Measurements from ENCODE around the gene MYOF. TPM values are rescaled to one million over a fixed set of nuclear protein-coding genes. Genes with fewer than 3 reads are reported as not detected.

MYOF gene
- polyA plus RNA-seq, 1 of the 3 experiments (the other 2 are of a cell fraction) = 103 TPM

DNA sequence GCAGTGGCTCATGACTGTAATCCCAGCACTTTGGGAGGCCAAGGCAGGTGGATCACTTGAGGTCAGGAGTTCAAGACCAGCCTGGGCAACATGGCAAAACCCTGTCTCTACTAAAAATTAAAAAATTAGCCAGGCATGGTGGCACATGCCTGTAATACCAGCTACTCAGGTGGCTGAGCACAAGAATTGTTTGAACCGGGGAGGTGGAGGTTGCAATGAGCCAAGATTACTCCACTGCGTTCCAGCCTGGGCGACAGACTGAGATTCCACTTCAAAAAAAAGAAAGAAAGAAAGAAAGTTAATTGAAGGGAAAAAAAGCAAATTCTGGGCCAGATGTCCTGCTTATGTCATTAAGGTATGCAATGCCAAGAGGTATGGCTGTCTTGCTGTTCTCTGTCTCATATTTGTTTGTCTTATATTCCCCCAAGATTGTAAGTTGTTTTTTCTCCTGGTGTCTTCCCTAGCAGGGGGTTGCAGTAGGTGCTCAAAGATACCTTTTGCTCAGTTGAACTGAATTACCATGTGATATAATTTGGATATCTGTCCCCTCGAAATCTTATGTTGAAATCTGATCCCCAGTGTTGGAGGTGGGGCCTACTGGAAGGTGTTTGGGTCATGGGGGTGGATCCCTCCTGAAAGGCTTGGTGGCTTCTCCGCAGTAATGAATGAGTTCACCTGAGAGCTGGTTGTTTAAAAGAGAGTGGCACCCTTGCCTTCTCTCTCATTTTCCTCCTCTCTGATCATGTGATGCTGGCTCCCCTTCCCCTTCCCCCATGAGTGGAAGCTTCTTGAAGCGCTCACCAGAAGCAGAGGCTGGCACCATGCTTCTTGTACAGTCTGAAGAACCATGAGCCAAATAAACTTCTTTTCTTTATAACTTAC, 60.9 kb downstream of the MYOF start:
- Histone ChIP-seq H3K9ac (no peak overlapping the region), H3K27ac (ENCODE audit: low read depth in 2 of 2, low read length in 1 of 2) (peak overlapping the region in 1 of 2 experiments; percentile 37; a peak in 1 of 4 replicates), H3K4me2 (no peak overlapping the region), H3K79me2 (ENCODE audit: insufficient read depth) (peaks cover 43% of the 10 kb centered on the region), H3K9me3 (no peaks in the 10 kb centered on the region), H3K27me3 (ENCODE audit: insufficient read depth) (no peaks in the 10 kb centered on the region), H3K4me3 (ENCODE audit: low read depth in 2 of 2, low read length in 1 of 2) (no peak overlapping the region), H3F3A (replicated peaks; ENCODE audit: insufficient read depth) (peaks cover 6% of the 10 kb centered on the region), H4K20me1 (ENCODE audit: insufficient read depth) (no peaks in the 10 kb centered on the region), H3K36me3 (replicated peaks in 1 of 2; ENCODE audit: control insufficient read depth in 1 of 2, insufficient read depth in 2 of 2, low read length in 1 of 2) (peaks cover 0 to 68% of the 10 kb centered on the region in 2 experiments), H2AFZ (ENCODE audit: low read depth) (no peak overlapping the region), H3K9me2 (no peaks in the 10 kb centered on the region), H3K4me1 (ENCODE audit: control insufficient read depth in 1 of 2, insufficient read depth in 2 of 2, low read depth in 1 of 2, low read length in 1 of 2) (peaks cover 0 to 5% of the 10 kb centered on the region in 2 experiments; a peak in 2 of 4 replicates)
- ChIA-PET POLR2A (no interaction called here), CTCF (interaction anchor here (0.9 to 4.0 kb wide), 3 partner anchors 23 to 61 kb away, joined by 3 to 17 read pairs (median 12); partner anchors contain the start of gene MYOF)
- DNase-seq = no peak
- no peak for TF ChIP-seq EP300 (IDR thresholded peaks at IDR 0.05; ENCODE audit: borderline replicate concordance in 1 of 2, low read depth in 1 of 2, low read length in 1 of 2)
- TF ChIP-seq GABPA (IDR thresholded peaks at IDR 0.05; ENCODE audit: low read depth) = no peak
- no peak for TF ChIP-seq NRF1 (IDR thresholded peaks at IDR 0.05; ENCODE audit: low read depth, low read length)
- TF ChIP-seq FOXJ3 (CRISPR knock-in tag; IDR thresholded peaks at IDR 0.05) = no peak
- 97% methylated on average over 6 of the region's 6 CpGs for WGBS (ENCODE audit: low lambda C conversion rate)

- H2AFZ ChIP-seq (ENCODE audit: low read depth) = no peak overlapping the region
- no peak overlapping the region for H3K9ac ChIP-seq
- H3K4me1 ChIP-seq (ENCODE audit: control insufficient read depth in 1 of 2, insufficient read depth in 2 of 2, low read depth in 1 of 2, low read length in 1 of 2) = peaks cover 0 to 5% of the 10 kb centered on the region in 2 experiments; a peak in 2 of 4 replicates
- CTCF ChIA-PET = interaction anchor here (1.2 to 4.0 kb wide), 3 partner anchors 29 to 63 kb away, joined by 3 to 17 read pairs (median 12); partner anchors contain the start of gene MYOF
- POLR2A ChIA-PET = no interaction called here
- peak overlapping the region; percentile 4 to 37; a peak in 1 of 4 replicates for H3K27ac ChIP-seq (ENCODE audit: low read depth in 2 of 2, low read length in 1 of 2)
- H3F3A ChIP-seq (replicated peaks; ENCODE audit: insufficient read depth) = peaks cover 6% of the 10 kb centered on the region
- no peak overlapping the region for H3K4me2 ChIP-seq
- TF ChIP-seq RFX5 (IDR thresholded peaks at IDR 0.05; ENCODE audit: low read length) = no peak
- TF ChIP-seq, protein P1, sequence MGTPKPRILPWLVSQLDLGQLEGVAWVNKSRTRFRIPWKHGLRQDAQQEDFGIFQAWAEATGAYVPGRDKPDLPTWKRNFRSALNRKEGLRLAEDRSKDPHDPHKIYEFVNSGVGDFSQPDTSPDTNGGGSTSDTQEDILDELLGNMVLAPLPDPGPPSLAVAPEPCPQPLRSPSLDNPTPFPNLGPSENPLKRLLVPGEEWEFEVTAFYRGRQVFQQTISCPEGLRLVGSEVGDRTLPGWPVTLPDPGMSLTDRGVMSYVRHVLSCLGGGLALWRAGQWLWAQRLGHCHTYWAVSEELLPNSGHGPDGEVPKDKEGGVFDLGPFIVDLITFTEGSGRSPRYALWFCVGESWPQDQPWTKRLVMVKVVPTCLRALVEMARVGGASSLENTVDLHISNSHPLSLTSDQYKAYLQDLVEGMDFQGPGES (IDR thresholded peaks at IDR 0.05; ENCODE audit: low read depth, low read length) = no peak
- TF ChIP-seq NFIC (IDR thresholded peaks at IDR 0.05; ENCODE audit: borderline replicate concordance) = no peak
- no peak for TF ChIP-seq GATA2 (CRISPR knock-in tag; IDR thresholded peaks at IDR 0.05)
- TF ChIP-seq POLR2AphosphoS5 (IDR thresholded peaks at IDR 0.05; ENCODE audit: low read depth, low read length) = no peak
- TF ChIP-seq SIN3A (IDR thresholded peaks at IDR 0.05; ENCODE audit: borderline replicate concordance, low read depth, low read length) = no peak
- TF ChIP-seq TAF1 (IDR thresholded peaks at IDR 0.05; ENCODE audit: borderline replicate concordance, low read depth, low read length) = no peak
- no peak for TF ChIP-seq FOSL2 (IDR thresholded peaks at IDR 0.05; ENCODE audit: borderline replicate concordance, low read depth)
- TF ChIP-seq RCOR1 (IDR thresholded peaks at IDR 0.05; ENCODE audit: low read length) = no peak
- TF ChIP-seq, protein P2, sequence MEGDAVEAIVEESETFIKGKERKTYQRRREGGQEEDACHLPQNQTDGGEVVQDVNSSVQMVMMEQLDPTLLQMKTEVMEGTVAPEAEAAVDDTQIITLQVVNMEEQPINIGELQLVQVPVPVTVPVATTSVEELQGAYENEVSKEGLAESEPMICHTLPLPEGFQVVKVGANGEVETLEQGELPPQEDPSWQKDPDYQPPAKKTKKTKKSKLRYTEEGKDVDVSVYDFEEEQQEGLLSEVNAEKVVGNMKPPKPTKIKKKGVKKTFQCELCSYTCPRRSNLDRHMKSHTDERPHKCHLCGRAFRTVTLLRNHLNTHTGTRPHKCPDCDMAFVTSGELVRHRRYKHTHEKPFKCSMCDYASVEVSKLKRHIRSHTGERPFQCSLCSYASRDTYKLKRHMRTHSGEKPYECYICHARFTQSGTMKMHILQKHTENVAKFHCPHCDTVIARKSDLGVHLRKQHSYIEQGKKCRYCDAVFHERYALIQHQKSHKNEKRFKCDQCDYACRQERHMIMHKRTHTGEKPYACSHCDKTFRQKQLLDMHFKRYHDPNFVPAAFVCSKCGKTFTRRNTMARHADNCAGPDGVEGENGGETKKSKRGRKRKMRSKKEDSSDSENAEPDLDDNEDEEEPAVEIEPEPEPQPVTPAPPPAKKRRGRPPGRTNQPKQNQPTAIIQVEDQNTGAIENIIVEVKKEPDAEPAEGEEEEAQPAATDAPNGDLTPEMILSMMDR (IDR thresholded peaks at IDR 0.05) = no peak
- TF ChIP-seq CHD2 (IDR thresholded peaks at IDR 0.05; ENCODE audit: low read length, partially characterized antibody) = no peak
- no peak for TF ChIP-seq TEAD4 (IDR thresholded peaks at IDR 0.05; ENCODE audit: borderline replicate concordance, insufficient read depth)
- TF ChIP-seq, protein P3, sequence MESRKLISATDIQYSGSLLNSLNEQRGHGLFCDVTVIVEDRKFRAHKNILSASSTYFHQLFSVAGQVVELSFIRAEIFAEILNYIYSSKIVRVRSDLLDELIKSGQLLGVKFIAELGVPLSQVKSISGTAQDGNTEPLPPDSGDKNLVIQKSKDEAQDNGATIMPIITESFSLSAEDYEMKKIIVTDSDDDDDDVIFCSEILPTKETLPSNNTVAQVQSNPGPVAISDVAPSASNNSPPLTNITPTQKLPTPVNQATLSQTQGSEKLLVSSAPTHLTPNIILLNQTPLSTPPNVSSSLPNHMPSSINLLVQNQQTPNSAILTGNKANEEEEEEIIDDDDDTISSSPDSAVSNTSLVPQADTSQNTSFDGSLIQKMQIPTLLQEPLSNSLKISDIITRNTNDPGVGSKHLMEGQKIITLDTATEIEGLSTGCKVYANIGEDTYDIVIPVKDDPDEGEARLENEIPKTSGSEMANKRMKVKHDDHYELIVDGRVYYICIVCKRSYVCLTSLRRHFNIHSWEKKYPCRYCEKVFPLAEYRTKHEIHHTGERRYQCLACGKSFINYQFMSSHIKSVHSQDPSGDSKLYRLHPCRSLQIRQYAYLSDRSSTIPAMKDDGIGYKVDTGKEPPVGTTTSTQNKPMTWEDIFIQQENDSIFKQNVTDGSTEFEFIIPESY (IDR thresholded peaks at IDR 0.05; ENCODE audit: borderline replicate concordance, low read depth) = no peak
- peak; percentile 56 for DNase-seq
- no peaks in the 10 kb centered on the region for H3K9me2 ChIP-seq
- no peaks in the 10 kb centered on the region for H3K27me3 ChIP-seq (ENCODE audit: insufficient read depth)
- no peak overlapping the region for H3K4me3 ChIP-seq (ENCODE audit: low read depth in 2 of 2, low read length in 1 of 2)
- peaks cover 39% of the 10 kb centered on the region for H3K79me2 ChIP-seq (ENCODE audit: insufficient read depth)
- no peaks in the 10 kb centered on the region for H4K20me1 ChIP-seq (ENCODE audit: insufficient read depth)
- peaks cover 0 to 66% of the 10 kb centered on the region in 2 experiments for H3K36me3 ChIP-seq (replicated peaks in 1 of 2; ENCODE audit: control insufficient read depth in 1 of 2, insufficient read depth in 2 of 2, low read length in 1 of 2)
- H3K9me3 ChIP-seq = no peaks in the 10 kb centered on the region
- 52% methylated on average over 5 of the region's 5 CpGs for WGBS (ENCODE audit: low lambda C conversion rate)
These were observed 62.0 kb downstream of the MYOF start for GRCh38 chr10:93420091-93420490.

All from SK-N-SH (cell line).